ENCODE results near the gene ENTPD8.

DNA sequence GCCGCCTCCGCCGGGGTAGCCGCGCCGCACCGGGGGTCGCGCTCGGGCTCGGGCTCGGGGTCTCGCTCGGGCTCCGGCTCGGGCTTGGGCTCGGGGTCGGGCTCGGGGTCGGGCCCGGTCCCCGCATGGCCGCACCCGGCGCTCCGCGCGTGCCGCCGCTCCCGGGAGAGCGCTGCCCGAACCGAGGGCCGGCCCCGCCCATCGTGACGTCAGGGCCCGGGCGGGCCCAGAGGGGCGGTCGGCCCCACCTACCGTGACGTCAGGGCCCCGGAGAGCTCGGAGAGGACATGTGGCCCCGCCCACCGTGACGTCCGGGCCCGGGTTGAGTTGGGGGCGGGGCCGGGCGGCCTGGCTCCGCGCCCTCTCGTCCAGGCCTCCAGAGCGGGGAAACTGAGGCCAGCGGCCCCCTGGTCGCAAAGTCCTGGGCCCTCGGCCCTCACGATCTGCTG is 18.0 kb upstream of the ENTPD8 start, which contains the start of gene NSMF:
- TF ChIP-seq, protein P1, sequence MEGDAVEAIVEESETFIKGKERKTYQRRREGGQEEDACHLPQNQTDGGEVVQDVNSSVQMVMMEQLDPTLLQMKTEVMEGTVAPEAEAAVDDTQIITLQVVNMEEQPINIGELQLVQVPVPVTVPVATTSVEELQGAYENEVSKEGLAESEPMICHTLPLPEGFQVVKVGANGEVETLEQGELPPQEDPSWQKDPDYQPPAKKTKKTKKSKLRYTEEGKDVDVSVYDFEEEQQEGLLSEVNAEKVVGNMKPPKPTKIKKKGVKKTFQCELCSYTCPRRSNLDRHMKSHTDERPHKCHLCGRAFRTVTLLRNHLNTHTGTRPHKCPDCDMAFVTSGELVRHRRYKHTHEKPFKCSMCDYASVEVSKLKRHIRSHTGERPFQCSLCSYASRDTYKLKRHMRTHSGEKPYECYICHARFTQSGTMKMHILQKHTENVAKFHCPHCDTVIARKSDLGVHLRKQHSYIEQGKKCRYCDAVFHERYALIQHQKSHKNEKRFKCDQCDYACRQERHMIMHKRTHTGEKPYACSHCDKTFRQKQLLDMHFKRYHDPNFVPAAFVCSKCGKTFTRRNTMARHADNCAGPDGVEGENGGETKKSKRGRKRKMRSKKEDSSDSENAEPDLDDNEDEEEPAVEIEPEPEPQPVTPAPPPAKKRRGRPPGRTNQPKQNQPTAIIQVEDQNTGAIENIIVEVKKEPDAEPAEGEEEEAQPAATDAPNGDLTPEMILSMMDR (IDR thresholded peaks at IDR 0.05), result no peak
- no peak for TF ChIP-seq EP300 (IDR thresholded peaks at IDR 0.05)

Measured in sigmoid colon (tissue), 4 donors.